Heart left ventricle (tissue), 16 donors: ENCODE results near the gene EIF4E3. TPM values are rescaled to one million over a fixed set of nuclear protein-coding genes. Genes with fewer than 3 reads are reported as not detected.
A peak's percentile ranks its signal among the peaks of the same experiment; 100 is the strongest.

ENCODE experiments used
- ATAC-seq, 4 donors: fragments of 200-7000 bp; cut with Tn5 transposase; one replicate each; pipeline ENCODE4 v1.9.1; 2020 to 2022; ENCODE audit warnings: moderate library complexity in 4 of 4, mild to moderate bottlenecking in 3 of 4, moderate number of reproducible peaks in 1 of 4
- DNase-seq, 5 donors: peaks; one replicate each; pipeline ENCODE4 v3.0.0-alpha.2; 2020
- H3K27ac ChIP-seq, 12 donors: fragments of 200-600 bp; sonication (generic) in 4 of 12; one replicate each; pipeline versions ENCODE4 v1.5.0 to v1.8.0; 2016 to 2022; ENCODE audit warnings: mild to moderate bottlenecking in 2 of 12
- H3K27me3 ChIP-seq, 9 donors: fragments of 200-600 bp; sonication (generic) in 2 of 9; one replicate each; pipeline versions ENCODE4 v1.5.1 to v1.8.0; 2016 to 2022; ENCODE audit warnings: mild to moderate bottlenecking in 3 of 9
- H3K36me3 ChIP-seq, 9 donors: fragments of 200-600 bp; sonication (generic) in 2 of 9; one replicate each; pipeline versions ENCODE4 v1.5.0 to v1.8.0; 2018 to 2022; ENCODE audit warnings: mild to moderate bottlenecking in 2 of 9
- H3K4me1 ChIP-seq, 12 donors: fragments of 200-600 bp; sonication (generic) in 4 of 12; one replicate each; pipeline versions ENCODE4 v1.5.0 to v1.8.0; 2016 to 2022; ENCODE audit warnings: mild to moderate bottlenecking in 3 of 12
- H3K4me3 ChIP-seq, 12 donors: fragments of 200-600 bp; sonication (generic) in 4 of 12; one replicate each; pipeline versions ENCODE4 v1.5.0 to v1.8.0; 2017 to 2022; ENCODE audit warnings: mild to moderate bottlenecking in 9 of 12, moderate library complexity in 4 of 12
- H3K9me3 ChIP-seq, 12 donors: fragments of 200-600 bp; sonication (generic) in 4 of 12; one replicate each; pipeline versions ENCODE4 v1.5.0 to v1.8.0; 2016 to 2022; ENCODE audit warnings: mild to moderate bottlenecking in 1 of 12
- CTCF ChIP-seq, 12 donors: fragments of 200-600 bp; sonication (generic) in 4 of 12; IDR thresholded peaks; one replicate each; pipeline versions ENCODE4 v1.5.0 to v1.8.0; 2018 to 2022; ENCODE audit warnings: antibody characterized with exemption in 12 of 12, mild to moderate bottlenecking in 5 of 12
- POLR2A ChIP-seq, 2 donors: fragments of 450-650 bp; IDR thresholded peaks; one replicate each; pipeline ENCODE4 v1.6.1; 2017; ENCODE audit warnings: antibody characterized with exemption in 2 of 2, mild to moderate bottlenecking in 2 of 2, moderate library complexity in 2 of 2
- WGBS, 4 donors: extraction: QIAGEN DNeasy Blood & Tissue Kit in 2 of 4; methylation state at CpG; one replicate each; pipeline versions ENCODE4 v1.1.5 to v1.1.7; 2013 to 2018; 5-methylcytosine and 5-hydroxymethylcytosine counted together
- intact Hi-C, 10 donors: fragments of 100-400 bp; cut with DNase I; formaldehyde crosslinking; loops; one replicate each; pipeline versions ENCODE4 v1.11.1 to v1.14.2; 2022
- polyA plus RNA-seq, 2 donors: library from polyadenylated mRNA; stranded (reverse); fragments of 200-250 nt; gene quantifications; one replicate each; pipeline ENCODE4 v1.2.3, GENCODE V29; 2013
- total RNA-seq, 9 donors: library from RNA; depleted of rRNA in 2 of 9; stranded (reverse); fragments of >200 nt in 2 of 9; fragmentation: NEBNext Ultra II Directional in 3 of 9; extraction: Animal tissue kit (Norgen Biotek cat#: 25700) in 3 of 9; gene quantifications; one replicate each; pipeline versions ENCODE4 v1.1.0 to v1.2.4, GENCODE V29; 2016 to 2023
- donor health status: ischemic (EF 13 %, LVEDD 7.1; RV severe dilation, severe dysfunction).
- donor health status: healthy with polysubstance abuse.
- donor health status: DM: no; HTN: yes; CAD: no.
- donor health status: DM: no; HTN: no; CAD: no.
- donor health status: ischemic (EF 25% LVEDD 6.9; RV normal size, moderate dysfunction).
- donor health status: ischemic (EF 25% LVEDD 5.7; RV mildly dilated, moderate dysfunction).
- donor health status: healthy.
- donor health status: DM: yes; HTN: yes; CAD: no.
- donor health status: ischemic (EF 35%, LVEDD 5.7; RV mildly dilated, moderate dysfunction).
- donor health status: nonischemic (EF 11% LVEDD 7.7; RV severe dilation, severe dysfunction).
- donor health status: DM: yes; HTN: yes; CAD: no.
- donor health status: PGD.
- donor health status: ischemic (EF 29% LVEDD 5.4; RV normal size, mild dysfunction).
- donor health status: nonischemic (EF 23%, LVEDD 6.1; RV moderate dilation, normal function).

EIF4E3 gene
- total and polyA plus RNA-seq, 11 donors = 18.4 to 53.0 (median 45.4) TPM

GRCh38 chr3:71629711-71630110, 95.5 kb downstream of the EIF4E3 start:
- Histone ChIP-seq H3K9me3 (no peaks in the 10 kb centered on the region), H3K4me3 (no peak overlapping the region), H3K27me3 (no peaks in the 10 kb centered on the region), H3K36me3 (no peaks in the 10 kb centered on the region), H3K4me1 (peaks cover 0 to 17% (median 0%) of the 10 kb centered on the region in 12 donors), H3K27ac (peak overlapping the region in 1 of 12 donors; percentile 72)
- ATAC-seq = peak in 3 of 4 donors; percentile 50 to 76 (median 62)
- TF ChIP-seq POLR2A (IDR thresholded peaks at IDR 0.05) (no peak), CTCF (IDR thresholded peaks at IDR 0.05) (no peak)
- intact Hi-C loops = no loop called here
- peak in 4 of 5 donors; percentile 16 to 51 (median 33) for DNase-seq
- WGBS, 4 donors = 43 to 56% (median 46%) methylated on average over 2 of the region's 2 CpGs

GRCh38 chr3:71629289-71629688, 95.9 kb downstream of the EIF4E3 start:
- Histone ChIP-seq H3K9me3 (no peaks in the 10 kb centered on the region), H3K27me3 (no peaks in the 10 kb centered on the region), H3K27ac (peak overlapping the region in 1 of 12 donors; percentile 72), H3K4me3 (no peak overlapping the region), H3K4me1 (peaks cover 0 to 17% (median 0%) of the 10 kb centered on the region in 12 donors), H3K36me3 (no peaks in the 10 kb centered on the region)
- WGBS, 4 donors = 71 to 79% (median 76%) methylated on average over 8 of the region's 8 CpGs
- DNase-seq = no peak
- ATAC-seq = no peak
- intact Hi-C loops = no loop called here
- TF ChIP-seq POLR2A (IDR thresholded peaks at IDR 0.05) (no peak), CTCF (IDR thresholded peaks at IDR 0.05) (no peak)

GRCh38 chr3:71628522-71628921, 96.7 kb downstream of the EIF4E3 start:
- WGBS, 4 donors = 75 to 87% (median 80%) methylated on average over 6 of the region's 6 CpGs

GRCh38 chr3:71625676-71626075, 99.5 kb downstream of the EIF4E3 start:
- Histone ChIP-seq H3K9me3 (no peaks in the 10 kb centered on the region), H3K4me3 (no peak overlapping the region), H3K27ac (no peak overlapping the region), H3K27me3 (no peaks in the 10 kb centered on the region), H3K4me1 (peaks cover 0 to 16% (median 0%) of the 10 kb centered on the region in 12 donors), H3K36me3 (no peaks in the 10 kb centered on the region)
- TF ChIP-seq POLR2A (IDR thresholded peaks at IDR 0.05) (no peak), CTCF (IDR thresholded peaks at IDR 0.05) (no peak)
- no peak for ATAC-seq
- intact Hi-C loops = no loop called here
- no peak for DNase-seq

More at GRCh38 chr3:71628522-71628921, 96.7 kb downstream of the EIF4E3 start:
- H3K27ac ChIP-seq = no peak overlapping the region
- ATAC-seq (no peak), DNase-seq (no peak)
- H3K27me3 ChIP-seq = no peaks in the 10 kb centered on the region
- TF ChIP-seq CTCF (IDR thresholded peaks at IDR 0.05) = no peak
- TF ChIP-seq POLR2A (IDR thresholded peaks at IDR 0.05) = no peak
- H3K9me3 ChIP-seq = no peaks in the 10 kb centered on the region
- intact Hi-C loops = no loop called here
- H3K36me3 ChIP-seq = no peaks in the 10 kb centered on the region
- H3K4me1 ChIP-seq = peaks cover 0 to 17% (median 0%) of the 10 kb centered on the region in 12 donors
- no peak overlapping the region for H3K4me3 ChIP-seq

Other genes starting within 250 kb of the EIF4E3 start
- 10 to 100 TPM; 33.0 to 67.8 (median 44.5) TPM for gene FOXP1, start 141.7 kb downstream of the EIF4E3 start, total RNA-seq
- gene FOXP1, start 141.7 kb downstream of the EIF4E3 start, polyA plus RNA-seq = 10 to 100 TPM; 14.9 to 15.1 TPM
- 1 to 10 TPM; 2.0 to 8.0 (median 5.8) TPM for gene GPR27, start 28.5 kb upstream of the EIF4E3 start, total RNA-seq
- under 1 TPM; 0.57 to 0.69 TPM for gene GPR27, start 28.5 kb upstream of the EIF4E3 start, polyA plus RNA-seq
- gene PROK2, start 59.7 kb upstream of the EIF4E3 start, total RNA-seq = under 1 TPM in 6 of 9 donors, not detected in 3; 0.17 to 0.49 (median 0.28) TPM
- under 1 TPM in 1 of 2 donors, not detected in 1; 0.24 TPM for gene PROK2, start 59.7 kb upstream of the EIF4E3 start, polyA plus RNA-seq